Stimulated activated CD4-positive, alpha-beta T cell treated with anti-CD3 and anti-CD28 coated beads, Interleukin-4, amount 100 ng/mL, for 4 hours (primary cell): ENCODE results near the gene TBPL1.
"Not testable (repeated sequence)": the region's sequence is repeated elsewhere in the genome, so short reads cannot be mapped to it uniquely, and the experiment has no call there.

Experiments used
- DNase-seq, 2 experiments: peaks; one replicate each; pipeline ENCODE4 v3.0.0-alpha.2; 2020

Gene TBPL1

DNA sequence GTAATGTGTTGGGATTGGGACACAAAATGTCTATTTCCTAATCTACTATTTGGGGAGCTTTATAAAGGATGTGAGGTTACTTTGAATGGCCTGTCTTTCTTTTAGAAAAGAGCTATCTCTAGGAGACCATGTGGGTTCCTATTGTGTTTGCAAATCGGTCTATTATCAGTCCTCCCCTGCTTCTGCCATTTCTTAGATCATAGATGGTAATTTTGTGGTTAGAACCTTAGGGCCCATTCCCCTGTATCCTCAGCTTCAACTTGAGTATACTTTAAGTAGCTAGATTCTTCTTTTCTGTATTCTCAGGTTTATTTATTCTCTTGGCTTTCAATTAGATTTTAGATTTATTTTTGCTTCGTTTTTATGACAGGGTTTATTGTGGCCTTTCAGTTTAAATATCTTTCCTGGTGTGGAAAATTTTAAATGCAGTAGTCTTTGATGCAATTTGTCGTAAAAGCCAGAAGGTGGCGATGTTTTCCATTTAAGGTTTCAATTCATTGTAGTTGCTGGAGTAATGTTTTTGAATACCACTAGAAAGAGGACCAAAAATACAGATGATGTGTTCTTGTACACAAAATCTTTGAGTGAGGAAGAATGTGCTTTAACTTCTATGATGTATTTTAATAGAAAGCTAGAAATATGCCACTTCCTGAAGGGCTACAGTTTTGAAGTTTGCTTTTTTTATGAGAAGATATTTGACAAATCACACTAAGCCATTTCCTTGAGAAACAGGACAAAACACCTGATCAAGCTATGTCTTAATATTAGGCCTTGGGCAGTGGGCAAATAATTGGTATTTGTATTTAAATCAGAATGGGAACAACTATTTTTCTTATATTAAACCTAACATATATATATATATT lies 20.3 kb downstream of the TBPL1 start:
- DNase-seq, result no peak

DNA sequence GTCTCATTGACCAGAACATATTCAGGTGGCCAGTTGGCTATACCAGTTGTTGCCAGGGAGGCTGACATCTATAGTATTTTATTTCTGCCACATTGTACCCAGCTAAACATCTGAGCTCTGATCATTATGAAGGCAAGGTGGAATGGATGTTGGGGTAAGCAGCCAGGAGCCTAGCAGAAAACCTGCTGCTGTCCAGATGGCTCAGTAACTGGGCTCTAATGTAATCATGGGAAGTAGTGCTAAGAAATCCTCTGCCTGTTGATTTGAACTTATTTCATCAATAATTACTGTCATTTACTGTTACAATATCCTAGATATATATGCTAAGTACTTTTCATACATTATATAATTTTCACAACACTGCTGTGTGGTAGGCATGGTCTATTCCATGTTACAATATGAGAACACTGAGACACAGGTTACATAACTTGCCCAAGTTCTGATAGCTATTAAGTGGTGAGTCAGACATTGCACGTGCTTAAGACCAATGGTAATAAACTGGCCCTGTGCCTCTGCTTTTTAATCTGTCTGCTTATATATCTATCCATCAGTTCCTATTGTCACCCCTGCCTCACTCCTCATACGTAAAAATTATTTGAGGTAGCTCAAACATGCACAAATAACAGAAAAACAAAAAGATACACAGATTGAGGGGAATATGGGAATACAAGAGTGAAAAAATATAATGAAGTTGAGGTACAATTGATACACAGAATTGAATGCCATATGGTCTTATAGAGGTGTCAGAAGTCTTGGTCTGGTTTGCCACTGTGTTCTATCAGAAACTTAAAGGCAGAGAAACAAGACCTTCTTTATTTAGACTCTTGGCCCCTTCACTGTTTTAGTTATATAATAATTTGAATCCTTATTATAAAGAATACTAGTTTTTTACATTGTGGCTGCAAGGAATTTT lies 25.2 kb downstream of the TBPL1 start:
- DNase-seq, result no peak

DNA sequence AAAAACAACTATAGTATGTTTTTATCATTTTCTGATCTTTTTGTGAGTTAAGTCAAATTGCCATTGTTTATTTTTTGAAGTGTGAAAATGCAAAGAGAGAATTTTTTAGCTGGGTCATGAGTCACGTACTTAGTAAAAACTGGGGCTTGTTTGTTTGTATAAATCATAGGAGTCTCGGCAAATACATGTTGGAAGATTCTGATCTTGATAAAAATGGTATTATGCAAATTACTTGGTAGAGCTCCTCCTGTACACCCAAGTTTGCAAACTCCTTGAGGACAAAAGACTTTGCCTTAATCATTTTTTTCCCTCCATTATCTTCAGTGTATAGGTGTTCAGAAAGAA lies 25.8 kb downstream of the TBPL1 start:
- DNase-seq, result no peak

DNA sequence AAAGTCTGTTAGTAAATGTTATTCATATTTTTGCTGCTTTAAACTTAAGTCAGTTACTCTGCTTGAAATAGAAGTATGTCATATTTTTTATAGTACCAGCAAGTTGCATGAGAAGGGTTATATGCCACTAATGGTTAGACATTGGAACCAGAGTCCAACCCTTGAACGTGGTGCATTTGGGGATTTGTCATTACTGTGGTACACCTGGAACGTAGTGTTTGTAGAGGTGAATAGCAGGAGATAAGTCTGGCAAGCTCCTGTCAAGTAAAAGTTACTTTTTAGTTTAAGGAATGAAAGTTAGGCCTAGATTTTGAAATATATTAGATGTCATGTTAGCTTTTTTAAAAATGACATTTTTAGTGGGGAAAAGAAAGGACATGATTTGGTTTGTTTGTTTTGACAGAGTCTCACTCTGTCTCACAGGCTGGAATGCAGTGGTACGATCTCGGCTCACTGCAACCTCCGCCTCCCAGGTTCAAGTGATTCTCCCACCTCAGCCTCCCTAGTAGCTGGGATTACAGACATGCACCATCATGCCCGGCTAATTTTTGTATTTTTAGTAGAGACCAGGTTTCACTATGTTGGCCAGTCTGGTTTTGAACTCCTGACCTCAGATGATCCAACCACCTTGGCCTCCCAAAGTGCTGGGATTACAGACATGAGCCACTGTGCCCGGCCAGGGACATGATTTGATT lies 26.4 kb downstream of the TBPL1 start:
- not testable (repeated sequence) for DNase-seq

DNA sequence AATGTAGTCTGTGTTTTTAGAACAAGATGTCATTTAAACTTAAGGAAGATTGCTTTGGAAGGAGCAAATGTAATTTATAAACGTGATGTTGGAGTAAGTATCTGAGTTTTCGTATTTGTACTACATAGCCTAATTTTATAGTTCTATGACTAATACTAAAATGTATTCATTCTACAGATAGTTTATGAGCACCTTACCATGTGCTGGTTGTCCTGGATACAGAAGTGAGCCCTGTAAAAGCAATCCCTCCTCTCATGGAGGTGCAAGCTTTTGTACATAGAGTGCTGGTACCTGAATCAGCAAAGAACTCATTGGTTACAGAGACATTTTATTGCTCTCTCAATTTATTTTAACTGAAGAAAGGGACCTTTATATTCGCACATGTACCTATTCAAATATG lies 27.1 kb downstream of the TBPL1 start:
- no peak for DNase-seq

DNA sequence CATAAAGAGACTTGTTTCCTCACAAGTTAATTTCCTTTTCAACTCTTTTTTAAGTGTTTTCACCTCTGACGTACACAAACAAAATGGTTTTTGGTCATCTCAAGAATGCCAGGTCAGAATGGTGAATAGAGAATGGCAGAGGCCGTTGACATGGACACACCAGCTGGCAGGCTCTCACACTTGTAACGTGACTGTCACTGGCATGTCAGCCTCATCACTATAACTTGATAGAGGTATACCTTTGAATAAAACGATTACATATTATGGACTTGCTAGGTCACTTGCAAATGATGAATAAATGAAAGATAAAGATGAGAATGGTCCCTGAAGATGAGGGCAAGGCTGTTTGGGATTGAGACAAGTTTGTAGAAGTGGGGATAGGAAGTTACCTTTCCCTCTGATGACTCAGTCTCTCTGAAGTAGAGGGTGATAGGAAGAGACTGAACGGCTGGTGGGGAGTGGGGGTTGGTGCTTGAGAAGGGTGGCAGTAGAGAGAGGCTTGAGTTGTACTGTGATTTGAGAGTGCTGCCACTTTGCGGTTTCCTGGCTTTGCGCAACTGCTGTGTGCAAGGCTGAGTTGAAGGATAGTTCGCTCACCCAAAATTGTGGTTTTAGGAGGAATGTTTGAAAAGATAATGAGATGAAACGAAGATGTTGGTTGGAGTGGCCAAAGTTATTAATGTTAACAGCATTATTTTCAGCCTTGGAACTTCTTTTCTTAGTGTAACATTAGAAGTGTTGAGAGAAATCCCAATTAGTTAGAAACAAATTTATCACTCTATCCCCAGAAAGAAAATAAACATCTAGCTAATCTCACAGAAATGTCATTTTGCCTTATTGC lies 30.3 kb downstream of the TBPL1 start:
- DNase-seq, result peak; percentile 11 to 56

DNA sequence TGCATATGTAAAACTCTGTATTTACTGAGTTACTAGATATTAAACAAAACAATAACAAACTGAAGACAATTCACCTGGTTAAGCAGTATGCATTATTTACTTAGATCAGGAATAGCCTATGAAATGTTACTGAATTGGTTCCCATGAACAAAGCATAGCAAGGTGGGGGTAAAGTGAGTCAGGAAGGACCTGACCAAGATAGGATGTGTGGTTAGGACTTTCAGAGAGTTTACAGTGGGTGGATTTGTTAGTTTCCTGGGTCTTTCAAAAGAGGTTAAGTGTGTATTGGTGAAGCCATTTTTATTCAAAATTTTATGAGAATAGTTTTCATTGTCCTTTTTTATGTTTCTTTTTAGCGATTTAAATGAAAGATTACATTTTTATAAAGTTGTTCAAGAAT lies 32.9 kb downstream of the TBPL1 start:
- DNase-seq, result no peak

DNA sequence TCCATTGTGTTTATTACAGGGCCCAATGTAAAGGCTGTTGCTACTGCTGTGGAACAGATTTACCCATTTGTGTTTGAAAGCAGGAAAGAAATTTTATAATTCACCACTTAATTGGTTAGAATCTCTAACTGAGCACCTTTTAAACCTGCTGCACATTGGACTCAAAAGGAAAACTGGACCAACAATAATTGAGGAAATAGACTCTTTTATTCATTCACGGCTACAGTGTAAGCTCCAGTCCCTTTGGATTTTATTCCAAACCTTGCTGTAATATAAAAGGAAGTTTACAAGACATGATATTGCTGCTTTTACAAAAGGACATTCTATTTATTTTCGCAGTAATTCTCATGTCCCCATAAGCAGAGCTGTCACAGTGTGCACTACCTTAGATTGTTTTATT lies 33.9 kb downstream of the TBPL1 start:
- no peak for DNase-seq

DNA sequence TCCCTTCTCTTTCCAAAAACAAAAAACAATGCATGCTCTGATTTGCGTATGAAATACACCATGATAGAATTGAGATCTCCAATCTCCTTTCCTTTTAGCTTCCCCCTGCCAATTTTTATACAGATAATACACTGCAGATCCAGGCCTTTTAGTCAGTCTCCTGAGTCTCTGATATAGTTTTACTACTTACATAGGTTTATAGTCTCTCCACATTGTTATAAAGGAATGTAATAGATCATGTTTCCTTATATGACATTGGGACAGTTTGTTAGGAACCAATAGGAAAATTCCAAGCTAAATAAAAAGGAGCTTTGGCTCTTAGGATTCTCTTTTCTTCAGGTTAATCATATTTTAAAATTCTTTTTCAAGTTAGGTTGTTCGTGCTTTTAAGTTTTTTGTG lies 36.5 kb downstream of the TBPL1 start:
- DNase-seq, result no peak

DNA sequence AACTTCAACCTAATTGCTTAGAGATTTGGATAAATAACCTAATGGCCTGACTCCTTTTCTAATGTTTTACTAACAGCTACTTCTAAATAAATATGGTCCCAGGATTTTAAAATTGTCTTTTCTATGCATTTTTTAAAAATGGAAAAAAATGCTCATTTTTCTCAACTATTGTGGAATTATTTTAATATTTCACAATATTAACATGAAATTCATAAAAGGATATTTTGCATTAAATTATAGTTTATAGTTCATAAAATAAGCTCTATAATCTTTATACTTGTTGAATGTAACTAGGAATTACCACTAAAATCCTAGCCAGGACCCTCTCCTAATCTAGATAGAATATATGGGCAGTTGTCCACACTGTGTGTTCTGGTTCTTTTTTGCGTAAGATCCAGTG lies 37.3 kb downstream of the TBPL1 start:
- DNase-seq, result no peak

DNA sequence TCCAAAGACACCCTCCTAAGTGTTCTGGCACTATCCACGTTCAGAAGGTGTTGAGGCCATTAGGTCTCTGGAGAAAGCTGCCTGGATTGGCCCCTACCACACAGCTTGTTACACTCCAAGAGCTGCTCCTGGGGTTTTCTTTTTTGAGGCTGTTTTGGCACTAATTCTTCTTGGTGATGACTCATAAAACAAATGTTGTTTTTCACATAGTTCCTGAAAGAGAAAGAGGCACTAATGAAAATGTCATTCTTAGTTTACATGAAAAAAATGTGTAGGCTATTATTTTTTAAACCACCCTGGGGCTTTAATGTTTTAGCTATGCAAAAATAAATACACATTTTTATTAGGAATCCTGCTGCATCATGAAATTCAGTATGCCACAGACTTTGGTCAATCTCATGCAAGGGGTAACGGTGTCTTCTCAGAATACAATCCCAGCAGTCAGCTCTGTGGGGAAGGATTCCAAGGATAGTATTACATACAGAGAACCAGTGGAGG lies 38.1 kb downstream of the TBPL1 start:
- no peak for DNase-seq

DNA sequence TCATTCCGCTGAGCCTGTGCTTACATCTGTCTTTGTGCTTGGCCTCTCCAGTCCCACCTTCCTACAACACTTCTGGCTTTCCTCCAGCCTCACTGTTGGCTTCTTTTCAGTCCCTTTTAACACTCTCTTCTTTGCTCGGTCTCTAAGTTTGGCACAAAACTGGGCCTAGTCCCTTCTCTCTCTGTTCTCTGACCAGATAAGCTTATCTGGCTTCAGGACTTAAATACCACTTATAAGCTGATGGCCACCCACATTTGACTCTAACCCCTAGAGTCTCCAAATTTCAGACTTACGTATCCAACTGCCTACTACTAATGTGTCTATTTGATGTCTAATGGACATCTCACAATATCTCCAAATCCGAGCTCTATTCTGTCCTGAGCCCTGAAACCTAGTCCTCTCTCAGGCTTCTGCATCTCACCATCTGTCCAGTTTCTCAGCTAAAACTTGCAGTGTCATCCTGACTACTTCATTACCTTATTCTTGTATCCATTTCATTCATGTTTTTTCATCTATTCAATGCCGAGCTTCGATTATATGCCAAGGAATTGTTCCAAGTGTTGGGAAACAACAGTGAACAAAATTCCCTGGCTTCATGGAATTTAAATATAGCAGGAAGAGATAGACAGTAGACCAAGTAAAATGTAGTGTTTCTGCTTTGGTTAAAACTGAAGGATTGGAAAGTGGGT lies 40.1 kb downstream of the TBPL1 start:
- no peak for DNase-seq

DNA sequence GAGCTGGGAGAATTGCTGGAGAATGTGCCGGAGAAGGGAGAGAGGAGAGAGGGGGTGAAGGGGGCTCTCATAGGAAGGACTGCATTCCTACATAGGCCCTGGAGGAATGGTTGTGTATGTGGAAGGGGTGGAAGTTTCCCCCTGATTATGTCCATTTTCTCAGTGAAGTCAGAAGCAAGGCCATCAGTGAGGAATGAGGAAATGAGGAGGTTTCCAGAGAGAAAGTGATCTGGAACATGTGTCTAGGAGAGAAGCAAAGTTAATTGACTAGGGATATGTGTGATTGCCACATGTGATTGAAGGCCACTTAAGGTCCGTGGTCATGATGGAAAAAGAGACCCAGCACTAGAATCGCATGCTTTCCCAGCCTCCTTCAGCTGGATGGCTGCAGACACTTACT lies 42.3 kb downstream of the TBPL1 start:
- DNase-seq, result no peak

DNA sequence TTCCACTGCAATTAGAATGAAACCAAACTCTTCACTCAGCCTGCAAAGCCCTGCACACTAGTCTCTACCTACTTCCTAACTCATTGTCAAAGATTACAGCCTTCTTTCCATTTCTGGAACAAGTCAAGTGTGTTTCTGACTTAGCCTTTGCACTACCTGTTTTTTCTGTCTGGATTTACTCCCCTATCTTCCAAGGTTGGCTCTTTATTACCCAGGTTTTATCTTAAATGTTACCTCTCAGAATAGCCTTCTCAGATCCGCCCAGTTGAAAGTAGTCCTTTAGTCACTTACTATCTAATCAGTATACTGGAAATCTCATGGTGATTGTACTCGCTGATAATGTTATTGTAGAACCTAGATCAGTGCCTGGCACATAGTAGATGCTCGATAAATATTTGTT lies 42.7 kb downstream of the TBPL1 start:
- no peak for DNase-seq

DNA sequence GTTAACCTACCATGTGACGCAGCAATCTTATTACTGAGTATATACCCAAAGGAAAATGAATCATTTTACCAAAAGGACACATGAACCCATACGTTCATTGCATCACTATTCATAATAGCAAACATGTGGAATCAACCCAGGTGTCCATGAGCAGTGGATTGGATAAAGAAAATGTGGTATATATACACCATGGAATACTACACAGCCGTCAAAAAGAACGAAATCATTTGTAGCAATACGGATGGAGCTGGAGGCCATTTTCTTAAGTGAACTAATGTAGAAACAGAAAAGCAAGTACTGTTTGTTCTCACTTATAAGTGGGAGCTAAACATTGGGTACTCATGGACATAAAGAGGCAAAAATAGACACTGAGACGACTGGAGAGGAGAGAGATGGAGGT lies 44.2 kb downstream of the TBPL1 start:
- no peak for DNase-seq

DNA sequence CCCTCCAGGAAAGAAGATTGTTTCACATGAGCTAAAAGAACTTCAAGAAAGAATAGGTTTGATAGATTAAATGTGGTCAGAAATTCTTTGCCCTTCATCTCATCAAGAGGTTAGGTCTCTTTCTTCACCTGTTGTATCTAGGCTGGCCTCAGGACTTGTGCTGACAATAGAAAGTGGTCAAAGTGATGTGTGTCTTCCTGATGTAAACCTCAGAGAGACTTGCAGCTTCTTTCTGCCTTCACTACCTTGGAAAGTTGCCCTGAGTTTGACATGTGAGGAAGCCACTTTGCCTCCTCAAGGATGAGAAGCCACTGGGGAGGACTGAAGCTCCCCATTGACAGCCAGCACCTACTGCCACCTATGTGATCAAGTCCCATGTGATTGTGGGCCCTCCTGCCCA lies 46.3 kb downstream of the TBPL1 start:
- no peak for DNase-seq

DNA sequence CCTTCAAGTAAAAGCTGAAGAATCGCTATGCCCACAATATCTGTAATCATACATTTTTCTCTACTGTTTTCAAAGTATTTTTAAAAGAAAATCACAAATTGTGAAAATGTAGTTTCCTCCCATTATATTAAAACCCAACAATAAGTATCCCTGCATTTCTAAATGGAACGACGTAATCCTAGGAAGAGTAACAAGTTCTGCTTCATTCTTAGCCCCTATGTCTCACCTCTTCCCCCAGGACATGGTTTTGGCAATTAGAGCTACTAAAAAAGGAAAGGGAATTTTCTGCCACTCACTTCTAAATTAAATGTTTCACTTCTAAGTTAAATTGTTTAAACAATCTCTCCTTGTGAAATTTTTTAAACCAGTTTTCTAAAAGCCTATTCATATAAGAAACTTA lies 47.4 kb downstream of the TBPL1 start:
- DNase-seq, result no peak

DNA sequence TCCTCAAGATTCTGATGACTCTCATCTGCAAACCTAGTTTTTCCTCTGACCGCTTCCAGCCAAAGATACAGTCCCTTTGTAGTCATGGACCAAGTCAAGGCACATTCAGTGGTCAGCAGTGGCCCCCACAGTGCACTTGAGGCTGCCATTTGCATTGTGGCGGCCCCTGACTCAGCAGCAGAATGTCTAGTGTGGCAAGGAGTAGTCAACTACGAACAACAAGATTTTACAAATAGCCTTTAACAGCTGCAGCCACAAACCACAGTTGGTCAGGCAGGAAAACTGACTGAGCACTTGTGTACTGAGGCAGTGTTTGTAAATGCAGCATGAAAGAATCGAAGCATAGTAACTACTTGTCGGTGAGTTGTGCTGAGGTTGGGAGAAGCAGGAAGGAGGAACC lies 49.8 kb downstream of the TBPL1 start:
- DNase-seq, result no peak

DNA sequence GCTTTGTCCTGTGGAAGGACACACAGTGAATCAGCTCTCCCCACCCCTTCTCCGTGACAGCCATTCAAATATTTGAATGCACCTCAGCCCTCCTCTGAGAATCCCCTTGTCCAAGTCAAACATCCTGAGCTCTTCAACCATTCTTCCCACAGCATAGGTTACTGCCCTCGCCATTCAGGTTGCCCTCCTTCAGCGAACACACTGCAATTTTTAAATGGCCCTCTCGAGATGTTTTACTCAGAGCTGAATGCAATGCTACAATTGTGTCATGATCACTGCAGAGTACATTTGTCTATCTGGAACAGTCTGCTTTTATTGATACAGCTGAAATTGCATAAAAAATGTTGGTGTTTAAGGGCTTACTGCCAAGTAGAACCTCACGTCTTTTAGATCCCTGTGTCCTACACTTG lies 50.5 kb downstream of the TBPL1 start:
- DNase-seq, result no peak

DNA sequence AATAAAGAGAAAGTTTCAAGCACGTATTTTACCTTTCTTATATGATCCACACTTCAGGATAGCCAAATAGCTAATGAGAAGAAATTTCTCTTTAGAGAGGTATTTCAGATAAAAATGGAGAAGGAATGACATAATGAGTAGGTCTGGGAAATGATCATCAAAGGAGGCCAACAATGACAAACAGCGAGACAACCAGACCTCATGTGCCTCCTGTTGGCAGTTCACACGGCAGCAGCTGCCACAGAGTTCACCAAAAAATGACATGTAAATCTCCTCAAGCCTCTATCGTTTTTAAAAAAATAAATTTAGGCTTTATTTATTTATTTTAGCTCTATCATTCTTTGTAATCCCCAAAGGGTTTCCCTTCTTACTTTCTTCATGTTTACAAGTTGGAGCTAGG lies 51.7 kb downstream of the TBPL1 start:
- DNase-seq, result no peak

DNA sequence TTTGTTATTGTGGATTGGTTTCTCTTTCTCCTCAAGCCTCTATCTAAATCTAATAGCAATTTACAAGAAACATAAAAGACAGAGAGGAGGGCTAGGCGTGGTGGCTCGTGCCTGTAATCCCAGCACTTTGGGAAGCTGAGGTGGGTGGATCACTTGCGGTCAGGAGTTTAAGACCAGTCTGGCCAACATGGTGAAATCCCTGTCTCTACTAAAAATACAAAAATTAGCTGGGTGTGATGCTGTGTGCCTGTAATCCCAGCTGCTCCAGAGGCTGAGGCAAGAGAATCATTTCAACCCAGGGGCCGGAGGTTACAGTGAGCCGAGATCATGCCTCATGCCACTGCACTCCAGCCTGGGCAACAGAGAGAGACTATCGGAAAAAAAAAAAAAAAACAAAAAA lies 52.8 kb downstream of the TBPL1 start:
- no peak for DNase-seq

DNA sequence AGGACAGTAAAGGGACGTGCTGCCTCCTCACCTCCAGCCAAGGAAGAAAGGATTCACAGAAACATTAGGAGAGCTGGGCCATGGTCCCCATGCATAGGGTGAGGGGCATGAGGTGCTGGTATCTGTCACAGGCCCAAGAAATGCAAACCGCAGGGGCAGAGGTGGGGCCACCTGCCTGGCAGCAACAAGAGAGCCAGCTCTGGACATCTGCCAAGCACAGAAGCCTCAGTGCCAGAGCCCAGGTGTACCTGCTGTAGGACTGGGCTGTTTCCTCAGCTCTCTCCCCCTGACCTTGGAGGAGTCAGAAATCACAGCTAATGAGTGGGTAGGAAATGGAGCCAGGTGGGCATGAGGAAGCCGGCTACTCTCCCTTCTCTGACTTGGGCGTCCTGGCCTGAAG lies 54.1 kb downstream of the TBPL1 start:
- no peak for DNase-seq
